Renal pelvis (tissue), 4 donors: ENCODE measurements around the gene SLC38A2. TPM values are rescaled to one million over a fixed set of nuclear protein-coding genes. Genes with fewer than 3 reads are reported as not detected.
"Not testable (repeated sequence)": the region's sequence is repeated elsewhere in the genome, so short reads cannot be mapped to it uniquely, and the experiment has no call there.

Source experiments
- DNase-seq: peaks from one replicate; pipeline ENCODE4 v3.0.0-alpha.2; 2013
- polyA plus RNA-seq, 3 donors: library from polyadenylated mRNA; unstranded; fragments of 120-200 nt; gene quantifications; one replicate each; pipeline ENCODE4 v1.2.1, GENCODE V29; 2013; ENCODE audit not compliant: insufficient read length in 3 of 3

SLC38A2 gene
- polyA plus RNA-seq, 3 donors = 169 to 212 (median 208) TPM

- DNase-seq = no peak
These were observed 27.8 kb upstream of the SLC38A2 start for GRCh38 chr12:46400406-46400805.

GRCh38 chr12:46399461-46400248 lies 27.1 kb upstream of the SLC38A2 start:
- DNase-seq = not testable (repeated sequence)

- no peak for DNase-seq
These were observed 24.3 kb upstream of the SLC38A2 start for GRCh38 chr12:46396826-46397225.

GRCh38 chr12:46395388-46395787 lies 22.8 kb upstream of the SLC38A2 start:
- DNase-seq = no peak

DNA sequence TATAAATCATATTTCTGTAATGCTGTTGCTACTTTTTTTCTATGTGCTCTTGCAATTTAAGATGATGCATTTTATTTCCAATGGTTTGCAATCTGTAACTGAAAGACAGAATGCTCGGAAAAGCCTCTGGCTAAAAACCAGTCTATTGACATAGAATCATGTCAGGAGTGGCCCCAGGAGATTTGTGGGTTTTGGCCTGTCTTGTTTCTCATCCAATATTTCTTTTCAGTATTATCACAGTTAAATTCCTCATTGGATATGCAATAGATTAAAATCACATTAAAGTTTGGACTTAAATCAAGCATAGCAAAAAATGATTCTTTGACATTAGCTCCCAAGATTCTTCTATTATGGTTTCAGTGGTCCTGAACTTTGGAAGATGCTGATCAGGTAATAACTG lies 19.1 kb upstream of the SLC38A2 start:
- DNase-seq = no peak

GRCh38 chr12:46390881-46391280 lies 18.3 kb upstream of the SLC38A2 start:
- DNase-seq = no peak

DNA sequence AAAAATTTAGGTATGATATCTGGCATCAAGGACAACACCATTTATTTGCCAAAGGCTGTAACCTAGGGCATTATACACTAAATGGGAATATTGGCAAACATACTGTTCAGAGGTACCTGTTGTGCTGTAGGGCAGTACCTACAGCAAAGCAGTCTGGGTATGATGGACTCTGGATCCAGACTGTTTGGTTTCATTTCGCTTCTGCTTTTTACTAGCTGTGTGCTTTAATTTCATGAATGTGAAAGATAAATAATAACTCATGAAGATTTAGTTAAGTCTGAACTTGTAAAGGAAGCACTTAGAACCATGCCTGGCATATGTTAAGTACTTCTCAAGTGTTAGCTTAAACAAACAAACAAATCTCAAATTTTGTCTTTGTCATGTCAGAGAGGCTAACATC lies 17.7 kb upstream of the SLC38A2 start:
- no peak for DNase-seq

DNA sequence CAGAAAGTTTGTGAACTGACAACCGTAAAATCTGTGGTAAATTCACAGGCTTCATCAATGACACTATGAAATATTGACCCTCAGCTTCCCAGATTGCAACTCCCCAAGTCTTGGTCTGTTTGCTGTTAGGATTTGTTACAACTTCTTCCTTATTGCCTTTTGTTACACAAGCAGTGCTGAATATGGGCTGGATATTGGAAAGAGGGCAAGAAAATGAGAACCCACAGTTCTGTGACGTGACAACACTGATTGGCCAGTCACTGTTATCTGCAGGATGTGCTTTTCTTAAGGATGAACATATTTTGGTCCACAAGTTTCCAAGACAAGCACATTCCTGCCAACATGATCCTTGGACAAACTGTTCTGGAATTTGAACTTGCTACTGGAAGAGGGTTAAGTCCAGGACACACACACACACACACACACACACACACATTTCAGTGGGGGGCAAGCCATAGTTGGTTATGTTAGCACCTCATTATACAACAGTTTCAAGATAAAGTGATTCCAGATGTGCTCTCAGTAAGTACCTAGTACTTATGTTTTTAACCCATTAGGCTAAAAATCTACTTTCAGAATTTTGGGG lies 16.6 kb upstream of the SLC38A2 start:
- DNase-seq = no peak

DNA sequence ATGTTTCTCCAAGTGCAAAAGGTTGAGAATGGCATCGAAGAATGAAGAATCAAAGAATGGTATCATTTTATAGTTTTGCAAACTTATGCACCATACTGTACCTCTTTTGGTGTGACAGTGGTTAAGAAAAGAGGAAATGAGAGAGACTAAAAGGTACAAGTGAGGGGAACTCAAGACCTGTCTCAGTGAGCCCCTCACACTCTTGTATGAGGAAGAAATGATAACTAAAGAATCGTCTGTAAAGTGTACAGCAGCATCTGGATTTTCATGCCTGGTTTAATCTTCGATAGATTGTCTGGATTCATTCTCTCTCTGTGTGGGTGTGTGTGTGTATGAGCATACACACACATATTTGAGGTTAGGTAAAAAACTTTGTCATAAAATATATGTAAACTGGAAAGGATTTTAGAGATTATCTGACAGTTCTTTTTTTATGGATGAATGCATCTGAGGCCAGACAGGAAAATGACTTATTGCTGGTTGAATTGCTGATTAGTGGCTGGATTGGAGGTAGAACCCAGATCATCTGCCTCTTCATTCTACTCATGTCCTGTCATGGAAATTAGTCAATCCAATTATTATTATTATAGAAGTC lies 16.0 kb upstream of the SLC38A2 start:
- DNase-seq = no peak

- no peak for DNase-seq
These were observed 15.1 kb upstream of the SLC38A2 start for GRCh38 chr12:46387670-46388069.

GRCh38 chr12:46386877-46387629 lies 14.5 kb upstream of the SLC38A2 start:
- DNase-seq = no peak

DNA sequence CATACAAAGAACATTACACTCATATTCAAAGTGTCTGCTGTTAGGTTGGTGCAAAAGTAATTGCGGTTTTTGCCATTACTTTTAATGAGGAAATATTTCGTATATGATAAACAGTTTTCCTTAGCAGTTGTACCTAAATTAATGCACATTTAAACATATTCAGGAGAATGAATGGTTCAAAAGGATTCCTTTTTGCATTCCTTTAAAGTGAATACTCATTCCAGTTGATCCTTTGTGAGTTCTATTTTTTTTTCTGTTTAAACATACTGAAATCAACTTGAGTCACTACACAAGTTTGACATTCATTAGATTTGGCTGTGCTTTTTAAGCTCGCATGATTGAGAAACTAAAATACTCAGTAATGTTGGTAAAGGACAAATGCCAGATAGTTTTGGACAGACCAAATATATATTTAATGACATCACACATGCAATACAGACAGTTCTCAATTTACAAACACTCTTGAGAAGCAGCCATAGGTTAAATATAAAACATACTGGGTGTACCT lies 13.8 kb upstream of the SLC38A2 start:
- DNase-seq = no peak

DNA sequence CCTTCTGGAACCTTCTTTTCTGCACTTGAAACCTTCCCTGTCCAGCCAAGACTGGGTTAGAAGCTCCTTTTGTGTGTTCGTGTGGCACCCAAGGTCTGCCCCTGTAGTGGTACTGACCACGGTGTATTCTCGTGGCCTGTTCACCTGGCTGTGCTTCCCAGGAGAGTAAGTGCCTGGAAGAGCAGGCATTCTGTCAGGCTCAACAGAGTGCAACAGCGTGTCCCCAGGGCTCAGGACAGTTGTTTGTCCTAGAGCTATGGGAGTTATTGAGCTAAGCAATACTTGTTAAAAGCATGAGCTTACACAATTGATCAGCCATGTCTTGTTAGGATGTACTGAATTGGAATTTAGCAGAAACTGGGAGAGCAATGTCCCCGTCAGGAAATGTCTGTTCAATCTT lies 12.9 kb upstream of the SLC38A2 start:
- no peak for DNase-seq

- no peak for DNase-seq
These were observed 12.1 kb upstream of the SLC38A2 start for GRCh38 chr12:46384451-46385309.

DNA sequence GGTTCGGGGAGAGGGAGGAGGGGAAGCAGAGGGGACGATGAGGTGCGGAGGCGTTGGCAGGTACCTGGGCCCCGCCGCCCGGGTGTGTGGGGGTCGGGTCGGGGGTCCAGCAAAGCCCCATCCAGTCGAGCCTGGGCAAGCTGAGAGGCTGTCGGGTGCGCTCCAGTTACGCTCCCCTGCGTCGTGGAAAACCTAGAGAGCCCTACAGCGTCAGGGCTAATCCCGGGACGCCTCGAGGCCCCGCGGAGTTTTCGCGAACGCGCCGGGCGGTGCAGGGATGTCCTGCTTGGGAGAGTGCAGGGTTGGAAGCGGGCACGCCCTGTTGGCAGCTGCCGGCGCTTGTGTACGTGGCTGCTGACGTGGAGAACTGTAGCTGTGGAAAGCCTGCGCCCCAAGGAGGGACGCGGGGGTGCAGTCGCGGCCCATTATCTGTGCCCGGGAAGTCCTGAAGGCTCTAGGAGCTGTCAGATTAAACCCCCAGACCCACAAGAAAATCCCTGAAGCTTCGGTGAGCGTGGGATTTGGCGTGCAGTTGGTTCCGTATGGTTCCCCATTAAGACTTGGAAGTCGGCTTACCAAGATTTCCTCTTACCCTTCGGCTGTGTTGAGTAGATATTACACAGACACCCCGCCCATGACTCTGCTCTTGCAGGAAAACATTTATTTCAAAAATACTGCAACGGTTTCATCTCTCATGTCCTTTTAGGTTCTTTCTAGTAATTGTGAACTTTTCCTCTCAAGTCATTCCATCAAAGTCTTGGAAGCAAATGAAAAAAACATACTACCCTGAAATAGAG lies 11.3 kb upstream of the SLC38A2 start:
- peak; percentile 71 for DNase-seq

GRCh38 chr12:46382964-46383653 lies 10.5 kb upstream of the SLC38A2 start:
- peak; percentile 96 for DNase-seq

- peak; percentile 37 for DNase-seq
These were observed 9.9 kb upstream of the SLC38A2 start for GRCh38 chr12:46382408-46382963.

DNA sequence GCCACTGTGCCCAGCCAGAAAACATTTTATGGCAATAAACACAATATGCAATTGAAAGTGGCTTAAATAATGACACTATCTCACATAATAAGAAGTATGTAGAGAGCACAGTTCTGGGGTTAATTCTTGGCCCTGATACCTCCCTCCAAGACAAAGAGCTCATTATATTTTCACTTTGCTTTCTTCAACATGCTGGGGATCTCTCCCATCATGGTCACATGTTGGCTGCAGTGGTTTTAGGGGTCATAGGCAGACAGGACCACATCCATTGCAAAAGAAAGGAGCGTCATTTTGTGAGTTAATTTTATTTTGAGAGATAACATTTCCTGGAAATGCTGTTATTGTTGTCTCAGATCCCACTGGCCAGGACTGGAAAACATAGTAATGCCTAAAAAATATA lies 8.3 kb upstream of the SLC38A2 start:
- no peak for DNase-seq

DNA sequence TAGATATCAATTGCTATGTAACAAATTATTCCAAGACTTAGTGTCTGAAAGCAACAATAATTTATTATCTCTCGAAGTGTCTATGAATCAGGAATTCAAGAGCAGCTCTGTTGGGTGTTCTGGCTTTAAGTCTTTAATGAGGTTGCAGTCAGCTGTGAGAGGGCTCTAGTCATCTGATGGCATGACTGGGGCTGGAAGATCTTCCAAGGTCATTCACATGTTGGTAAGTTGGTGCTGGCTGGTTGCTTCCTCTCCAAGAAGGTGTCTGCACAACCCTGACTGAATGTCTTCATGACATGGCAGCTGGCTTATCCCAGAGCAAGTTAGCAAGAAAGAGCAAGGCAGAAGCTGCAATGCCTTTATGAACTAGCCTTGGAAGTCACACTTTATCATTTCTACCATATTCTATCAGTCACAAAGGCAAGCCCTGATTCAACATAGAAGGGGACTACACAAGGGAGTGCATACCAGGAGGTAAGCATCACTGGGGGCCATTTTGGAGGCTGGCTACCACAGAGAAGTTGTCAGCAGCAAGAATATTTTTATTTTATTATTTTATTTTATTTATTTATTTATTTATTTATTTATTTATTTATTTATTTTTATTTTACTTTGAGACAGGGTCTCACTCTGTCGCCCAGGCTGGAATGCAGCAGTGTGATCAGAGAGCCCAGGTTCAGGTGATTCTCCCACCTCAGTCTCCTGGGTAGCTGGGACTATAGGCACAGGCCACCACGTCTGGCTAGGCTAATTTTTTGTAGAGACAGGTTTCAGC lies 7.6 kb upstream of the SLC38A2 start:
- no peak for DNase-seq
